Occipital lobe (tissue), 2 donors: ENCODE results near the gene RBM15. TPM values are rescaled to one million over a fixed set of nuclear protein-coding genes. Genes with fewer than 3 reads are reported as not detected.

Experiments
- DNase-seq: peaks from one replicate; lab custom pipeline; 2025; lab: John Stamatoyannopoulos, UW
- total RNA-seq: library from RNA; depleted of rRNA; stranded (reverse); fragments of >200 nt; gene quantifications from one replicate; pipeline ENCODE4 v1.2.3, GENCODE V29; 2014

Gene RBM15
- total RNA-seq, 1 donor from 2014 or later = 47.1 TPM

DNA sequence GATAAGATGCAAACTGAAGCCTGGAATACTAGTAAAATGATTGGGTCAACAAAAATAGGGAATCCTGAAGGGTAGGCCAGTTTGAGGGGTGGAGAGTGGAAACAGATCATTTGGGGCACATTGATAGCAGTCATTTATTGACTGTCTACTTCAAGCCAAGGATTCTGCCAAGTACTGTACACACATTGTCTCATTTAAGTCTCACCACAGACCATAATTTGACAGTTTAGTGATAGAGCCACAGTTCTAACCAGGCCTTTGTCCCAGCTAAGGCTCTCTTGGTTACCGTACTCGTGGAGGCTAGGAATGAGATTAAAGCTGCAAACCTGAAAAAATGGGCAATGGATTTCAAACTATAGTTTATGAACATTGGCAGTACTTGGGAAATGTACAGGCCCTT is 11.2 kb downstream of the RBM15 start:
- DNase-seq = no peak

DNA sequence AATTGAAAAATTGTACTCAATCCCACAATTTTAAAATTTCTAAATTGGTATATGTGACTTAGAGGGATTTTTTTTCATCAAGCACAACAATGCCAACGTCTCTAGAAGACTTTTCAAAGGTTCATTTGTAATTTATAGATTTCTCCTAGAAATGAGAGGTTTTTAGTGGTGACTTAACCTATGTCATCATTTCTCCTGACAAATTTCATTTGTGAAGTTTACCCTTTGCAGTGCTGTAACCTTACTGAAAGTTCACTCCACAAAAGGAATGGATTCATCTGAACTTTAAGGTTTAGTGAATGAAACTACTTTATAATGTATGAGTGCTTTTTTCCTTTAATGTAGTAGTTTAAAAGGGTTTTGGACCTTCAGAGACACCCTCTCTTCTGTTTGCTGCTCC is 16.1 kb downstream of the RBM15 start:
- no peak for DNase-seq

DNA sequence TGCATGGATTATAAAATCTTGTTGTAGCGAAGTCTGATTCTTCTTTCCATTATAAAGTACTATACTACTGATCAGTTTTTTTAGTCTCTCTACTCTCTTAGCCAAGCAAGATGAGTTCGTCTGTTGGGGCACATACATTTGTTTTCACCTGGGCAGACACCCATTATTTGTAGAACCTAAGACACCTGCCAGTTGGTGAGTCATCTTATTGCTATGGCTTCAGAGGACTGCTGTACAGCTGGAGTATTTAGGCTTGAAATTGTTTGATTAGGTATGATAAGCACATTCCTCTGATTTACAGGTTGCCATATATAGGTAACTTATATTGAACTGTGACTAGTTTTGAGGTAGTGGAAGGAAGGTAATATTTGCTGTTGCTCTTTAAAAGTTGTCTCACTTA is 17.2 kb downstream of the RBM15 start:
- no peak for DNase-seq

DNA sequence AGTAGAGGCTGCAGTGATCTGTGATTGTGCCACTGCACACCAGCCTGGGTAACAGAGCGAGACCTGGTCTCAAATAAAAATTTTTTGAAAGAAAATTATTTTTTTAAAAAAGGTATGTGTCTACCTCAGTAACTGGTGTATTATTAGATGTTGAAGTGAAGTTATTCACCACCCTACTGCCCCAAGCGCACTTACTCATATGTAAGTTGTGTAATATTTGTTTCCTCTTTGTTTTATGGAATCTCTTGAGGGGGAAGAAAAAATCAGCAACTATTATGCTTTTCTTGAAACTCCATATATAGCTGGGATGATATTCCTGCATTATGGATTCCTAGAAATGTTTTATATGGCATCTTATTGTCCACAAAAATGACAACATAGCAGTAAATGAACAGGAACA is 21.3 kb downstream of the RBM15 start:
- no peak for DNase-seq

DNA sequence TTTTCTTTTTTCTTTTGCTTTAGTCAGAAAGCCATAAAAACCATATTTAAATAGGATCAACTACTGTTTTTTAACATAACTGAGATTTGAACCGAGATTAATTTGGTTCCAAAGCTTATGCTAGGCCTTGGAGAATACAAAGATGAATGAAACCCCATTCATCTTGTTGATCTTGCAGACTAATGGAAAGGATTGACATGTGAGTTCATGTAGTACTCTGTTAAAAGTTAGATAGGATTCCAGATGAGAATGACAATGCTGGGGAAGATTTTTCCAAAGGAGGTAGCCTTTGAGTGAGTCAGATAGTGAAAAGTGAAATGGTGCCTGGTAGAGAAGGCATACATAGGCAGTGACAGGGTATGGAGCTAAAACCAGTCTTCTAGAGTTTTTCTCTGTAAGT is 22.7 kb downstream of the RBM15 start:
- DNase-seq = no peak

DNA sequence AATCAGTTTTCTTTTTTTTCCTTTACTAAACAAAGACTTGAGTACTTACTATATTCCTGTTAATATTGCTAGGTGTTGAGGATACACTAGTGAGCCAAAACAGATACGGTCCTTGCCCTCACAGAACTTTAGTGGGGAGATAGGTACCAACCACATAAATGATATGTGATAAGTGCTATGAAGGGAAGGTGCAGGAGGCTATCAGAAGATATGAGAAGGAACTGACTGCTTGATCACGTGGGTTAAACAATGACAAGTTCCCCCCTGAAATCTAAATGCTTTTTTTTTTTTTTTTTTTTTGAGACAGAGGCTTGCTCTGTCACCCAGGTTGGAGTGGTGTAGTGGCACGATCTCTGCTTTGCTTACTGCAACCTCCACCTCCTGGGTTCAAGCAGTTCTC is 25.0 kb downstream of the RBM15 start:
- no peak for DNase-seq

DNA sequence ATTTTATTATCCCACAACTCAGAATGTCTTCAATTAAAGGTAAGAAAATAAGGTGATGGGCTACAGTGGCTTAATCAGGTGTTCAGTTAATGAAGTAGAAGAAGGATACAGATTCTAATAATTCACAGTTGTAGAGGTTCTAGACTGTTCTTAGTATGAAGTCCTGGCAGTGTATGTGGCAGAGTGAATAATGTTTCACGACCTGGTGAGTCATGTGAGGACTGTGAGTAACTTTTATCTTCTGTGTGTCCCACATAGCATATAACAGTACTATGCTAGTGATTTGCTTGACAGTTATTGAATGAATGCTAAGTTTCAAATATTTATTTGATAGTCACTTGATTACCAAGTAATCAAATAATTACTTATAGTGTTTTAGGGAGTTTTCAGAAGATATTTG is 31.6 kb downstream of the RBM15 start:
- DNase-seq = no peak

DNA sequence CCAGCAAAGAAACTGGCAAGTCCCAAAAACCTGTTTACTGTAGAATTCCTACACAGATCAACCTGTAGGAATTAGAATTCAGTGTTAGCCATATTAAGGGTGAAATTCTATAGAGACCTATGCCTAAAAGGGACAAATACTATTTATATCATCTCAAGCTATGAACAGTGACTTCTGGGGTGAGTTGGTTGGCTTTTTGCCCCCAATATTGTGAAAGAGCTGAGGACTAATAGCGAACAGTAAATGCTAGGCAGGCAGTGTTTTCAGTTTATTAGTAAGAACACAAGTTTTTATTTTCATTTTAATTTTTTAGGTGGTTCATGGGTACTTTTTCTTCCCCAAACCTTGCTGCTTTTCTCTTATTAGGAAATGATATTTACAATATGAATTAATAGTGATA is 36.3 kb downstream of the RBM15 start:
- DNase-seq = no peak

DNA sequence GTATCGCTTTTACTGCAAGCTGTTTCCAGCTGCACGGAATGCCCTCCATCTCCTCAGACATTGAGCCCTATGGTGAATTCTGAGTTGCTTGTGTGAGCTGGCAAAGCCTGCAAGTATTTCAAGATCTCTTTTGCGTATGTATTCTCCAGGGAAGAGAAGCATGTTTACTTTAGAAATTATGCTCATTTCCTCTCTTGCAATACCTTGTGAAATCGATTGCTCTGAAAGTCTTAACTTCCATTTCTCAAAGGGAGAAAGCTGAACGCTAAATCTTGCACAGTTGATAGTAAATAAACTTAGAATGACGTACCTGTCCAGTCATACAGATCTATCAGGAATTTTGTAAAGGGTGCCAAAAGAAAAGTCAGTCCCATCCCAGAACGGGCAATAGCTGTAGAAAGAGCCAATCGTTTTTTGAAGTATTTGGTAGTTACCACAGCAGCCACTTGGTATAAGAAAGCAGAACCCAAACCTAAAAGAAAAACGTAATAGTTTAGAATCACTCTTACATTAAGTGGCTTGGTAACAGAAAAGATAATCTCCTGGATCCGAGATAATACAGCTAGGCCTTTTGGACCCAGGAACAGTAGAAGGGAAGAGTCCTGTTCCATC is 41.6 kb downstream of the RBM15 start:
- no peak for DNase-seq

DNA sequence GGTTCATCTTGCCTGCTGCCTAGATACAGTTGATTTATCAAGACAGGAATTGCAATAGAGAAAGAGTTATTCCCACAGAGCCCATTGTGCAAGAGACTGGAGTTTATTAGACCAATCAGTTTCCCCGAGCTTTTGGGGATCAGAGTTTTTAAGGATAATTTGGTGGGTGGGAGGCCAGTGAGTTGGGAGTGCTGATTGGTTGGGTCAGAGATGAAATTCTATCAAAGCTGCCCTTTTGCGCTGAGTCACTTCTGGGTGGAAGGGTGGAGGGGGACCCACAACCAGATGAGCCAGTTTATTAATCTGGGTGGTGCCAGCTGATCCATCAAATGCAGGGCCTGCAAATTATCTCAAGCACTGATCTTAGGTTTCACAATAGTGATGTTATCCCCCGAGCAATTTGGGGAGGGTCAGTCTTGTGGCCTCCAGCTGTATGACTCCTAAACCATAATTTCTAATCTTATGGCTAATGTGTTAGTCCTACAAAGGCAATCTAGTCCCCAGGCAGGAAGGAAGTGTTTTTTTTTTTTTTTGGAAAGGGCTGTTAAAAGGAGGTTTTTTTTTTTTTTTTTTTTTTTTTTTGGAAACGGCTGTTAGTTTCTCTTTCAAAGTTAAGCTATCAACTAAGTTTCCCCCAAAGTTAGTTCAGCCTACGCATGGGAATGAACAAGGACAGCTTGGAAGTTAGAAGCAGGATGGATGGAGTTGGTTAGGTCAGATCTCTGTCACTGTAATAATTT is 44.2 kb downstream of the RBM15 start:
- DNase-seq = no peak

DNA sequence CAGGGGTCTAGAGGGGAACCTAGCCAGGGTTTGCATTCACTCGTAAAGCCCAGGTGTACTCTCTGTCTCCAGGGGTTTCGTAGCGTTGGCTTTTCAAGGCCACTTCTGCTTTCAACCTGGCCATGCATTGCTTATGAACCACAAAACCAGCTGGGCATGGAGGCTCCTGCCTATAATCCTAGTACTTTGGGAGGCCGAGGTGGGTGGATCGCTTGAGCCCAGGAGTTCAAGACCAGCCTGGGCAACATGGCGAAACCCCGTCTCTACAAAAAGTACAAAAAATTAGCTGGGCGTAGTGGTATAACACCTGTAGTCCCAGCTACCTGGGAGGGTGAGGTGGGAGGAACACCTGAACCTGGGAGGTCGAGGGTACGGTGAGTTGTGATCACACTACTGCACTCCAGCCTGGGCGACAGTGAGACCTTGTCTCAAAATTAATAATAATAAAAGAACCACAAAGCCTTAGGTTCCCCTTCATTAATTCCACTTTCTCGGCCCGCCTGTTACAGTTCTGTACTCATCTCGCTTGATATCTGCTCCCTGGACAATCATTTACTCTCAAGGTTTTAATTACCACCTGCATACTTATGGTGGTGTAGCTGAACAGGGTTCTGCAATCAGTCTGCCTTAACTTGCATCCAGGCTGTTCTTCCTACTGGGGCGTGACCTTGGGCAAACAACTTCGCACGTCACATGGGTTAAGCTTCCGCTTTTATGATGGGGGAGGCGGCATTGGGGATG is 45.6 kb downstream of the RBM15 start:
- DNase-seq = no peak

DNA sequence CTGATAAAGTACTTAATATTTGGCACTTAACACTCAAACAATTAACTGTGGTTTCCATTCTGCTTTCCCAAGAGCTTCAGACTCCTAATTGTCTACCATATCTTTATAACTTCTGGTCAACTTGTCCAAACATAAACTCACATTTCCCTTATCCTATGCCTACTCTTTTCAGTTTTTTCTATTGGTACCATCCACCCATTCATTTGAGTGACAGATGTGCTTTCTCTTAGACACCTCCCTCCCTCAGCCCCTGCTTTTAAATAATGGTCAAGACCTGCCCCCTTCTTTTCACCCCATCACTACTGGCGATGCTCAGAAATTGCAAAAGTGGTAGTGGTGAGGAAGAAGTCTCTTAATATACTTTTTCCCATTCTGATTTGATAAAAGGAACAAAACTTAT is 46.2 kb downstream of the RBM15 start:
- DNase-seq = no peak

DNA sequence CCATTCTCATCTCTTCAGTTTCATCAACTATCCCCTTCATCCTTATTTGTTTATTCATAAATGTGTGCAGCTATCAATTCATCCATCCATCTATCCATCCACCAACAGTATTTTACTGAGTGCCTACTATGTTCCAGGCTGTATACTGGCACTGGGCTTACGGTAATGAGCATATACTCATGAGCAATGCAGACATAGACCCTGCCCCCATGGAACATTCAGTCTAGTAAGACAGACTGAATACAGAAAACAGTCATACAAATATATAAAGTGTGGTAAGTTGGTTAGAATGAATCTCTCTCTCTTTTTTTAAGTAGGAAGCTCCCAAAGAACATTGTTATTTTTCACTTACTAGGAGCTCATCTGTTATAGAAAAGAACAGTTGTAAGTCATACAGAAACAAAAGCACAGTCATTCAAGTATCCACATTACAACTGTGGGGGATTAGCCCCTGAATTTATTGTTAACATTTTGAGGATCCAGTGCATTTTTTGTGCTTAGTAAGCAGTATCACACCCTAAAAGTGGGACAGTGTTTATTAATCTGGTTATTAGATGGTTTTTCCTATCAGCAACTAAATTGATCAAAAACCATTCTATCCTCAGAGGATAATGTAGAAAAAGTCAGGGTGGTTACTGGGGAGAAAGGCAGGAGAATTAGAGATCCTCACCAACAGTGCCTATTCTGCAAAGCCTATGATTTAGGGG is 48.0 kb downstream of the RBM15 start:
- DNase-seq = no peak

DNA sequence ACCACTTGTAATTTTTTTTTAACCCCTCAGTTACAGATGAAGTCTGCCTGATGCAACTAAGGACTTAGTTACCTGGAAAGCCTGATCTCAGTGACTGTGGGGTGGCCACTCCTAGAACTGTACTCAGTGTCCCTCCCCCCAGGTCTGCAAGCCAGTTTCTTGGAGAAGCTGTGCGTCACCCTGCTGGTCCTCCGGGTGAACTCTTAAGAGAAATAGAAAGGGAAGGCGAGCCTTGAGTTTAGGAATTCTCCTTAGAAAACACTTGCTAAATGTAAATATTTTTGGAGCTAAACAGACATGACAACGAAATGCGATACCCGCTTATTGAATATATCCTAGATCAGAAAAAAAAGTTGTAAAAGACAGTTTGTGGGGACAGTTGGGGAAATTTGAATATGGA is 50.9 kb downstream of the RBM15 start:
- DNase-seq = no peak

DNA sequence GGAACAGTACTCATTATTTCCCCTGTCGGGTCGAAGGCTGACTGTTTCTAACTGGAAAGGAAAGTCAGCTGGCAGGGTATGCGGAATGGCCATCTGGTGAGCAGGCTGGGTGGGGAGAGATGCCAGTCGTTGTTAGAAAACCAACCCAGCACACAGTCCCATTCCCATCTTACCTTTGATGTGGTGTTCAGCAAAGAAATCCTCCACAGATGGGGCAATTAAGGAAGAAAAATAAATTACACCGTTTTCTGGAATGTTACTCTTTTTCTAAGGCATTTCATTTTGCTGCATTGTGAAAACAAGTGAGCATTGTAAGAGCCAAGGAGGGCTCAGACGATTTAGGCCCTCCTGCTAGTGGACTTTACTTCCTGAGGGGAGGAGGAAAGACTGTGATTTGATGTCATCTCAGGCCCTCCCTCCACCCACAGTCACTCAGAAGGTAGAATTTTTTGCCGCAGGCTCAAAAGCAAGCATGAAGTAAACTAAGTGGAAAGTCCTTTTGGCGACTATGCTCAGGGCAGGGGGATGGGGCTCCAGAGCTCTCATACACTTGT is 51.6 kb downstream of the RBM15 start, which contains the start of gene SLC16A4:
TSS of gene SLC16A4 (minus strand) at position 335 of the 554 bp plus-strand sequence. CDS start 1,703 bp downstream, outside the sequence.
- no peak for DNase-seq

DNA sequence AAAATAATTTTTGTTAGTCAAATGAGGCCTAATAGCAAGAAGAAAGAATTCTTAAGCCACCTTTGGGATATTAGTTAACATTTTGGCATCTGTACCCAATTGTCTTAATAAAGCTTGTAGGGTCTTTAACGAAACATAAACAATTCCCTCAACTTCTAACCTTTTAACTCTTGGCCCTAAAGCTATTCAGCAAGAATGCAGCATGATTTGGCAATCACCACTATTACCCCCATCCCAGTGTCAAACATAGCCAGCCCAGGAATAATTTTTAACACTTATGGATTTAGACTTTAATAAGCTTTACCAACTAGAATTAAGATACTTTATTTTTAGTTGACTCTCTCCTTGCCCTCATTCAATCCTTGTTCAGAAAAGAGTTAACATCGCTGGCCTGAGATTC is 54.1 kb downstream of the RBM15 start:
- DNase-seq = no peak

DNA sequence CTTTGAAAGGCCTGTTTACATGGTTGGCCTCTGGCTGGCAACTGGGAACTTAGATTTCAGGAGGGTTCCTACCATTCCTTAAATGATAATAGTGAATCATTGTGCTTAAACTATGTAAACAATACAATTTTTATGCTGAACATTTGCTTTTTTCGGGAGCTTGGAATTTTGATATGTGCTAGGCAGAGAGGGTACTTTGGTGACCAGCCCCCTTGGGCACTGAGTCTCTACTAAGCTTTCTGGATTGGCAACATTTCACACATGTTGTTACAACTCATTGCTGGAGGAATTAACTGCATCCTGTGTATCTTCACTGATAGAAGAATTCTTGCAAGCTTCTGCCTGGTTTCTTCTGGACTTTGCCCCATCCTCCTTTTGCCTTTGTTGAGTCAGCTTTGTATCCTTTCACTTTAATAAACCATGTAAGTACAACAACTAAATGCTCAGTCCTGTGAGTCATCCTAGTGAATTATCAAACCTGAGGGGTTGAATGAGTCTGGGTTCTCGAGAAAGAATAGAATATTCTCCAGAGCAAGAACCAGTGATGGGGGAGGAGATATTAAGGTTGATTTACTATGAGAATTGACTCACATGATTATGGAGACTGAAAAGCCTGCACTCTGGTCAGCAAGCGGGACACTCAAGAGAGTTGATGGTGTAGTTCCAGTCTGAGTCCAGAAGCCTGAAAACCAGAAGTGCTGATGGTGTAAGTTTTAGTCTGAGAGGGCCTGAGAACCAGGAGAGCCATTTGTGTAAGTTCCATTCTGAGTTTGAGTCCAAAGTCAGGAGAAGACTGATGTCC is 54.7 kb downstream of the RBM15 start:
- no peak for DNase-seq

DNA sequence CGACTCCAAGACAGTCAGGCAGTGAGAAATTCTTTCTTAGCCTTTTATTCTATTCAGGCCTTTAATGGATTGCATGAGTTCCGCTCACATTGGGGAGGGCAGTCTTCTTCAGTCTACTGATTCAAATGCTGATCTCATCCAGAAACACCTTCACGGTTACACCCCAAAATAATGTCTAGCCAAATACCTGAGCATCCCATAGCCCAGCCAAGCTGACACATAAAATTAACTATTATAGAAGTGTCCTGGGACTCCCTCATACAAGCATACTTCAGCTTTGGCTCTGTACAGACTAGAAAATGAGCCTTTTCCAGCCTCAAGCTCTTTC is 55.3 kb downstream of the RBM15 start:
- no peak for DNase-seq
